ENCODE data around the gene EIF2AK2. TPM values are rescaled to one million over a fixed set of nuclear protein-coding genes. Genes with fewer than 3 reads are reported as not detected.
"Not testable (repeated sequence)": the region's sequence is repeated elsewhere in the genome, so short reads cannot be mapped to it uniquely, and the experiment has no call there.

The EIF2AK2 gene
- total RNA-seq, 1 donor from 2014 or later = 23.8 TPM

GRCh38 chr2:37201208-37201607, 44.4 kb upstream of the EIF2AK2 start:
- no peak for DNase-seq
- Histone ChIP-seq H3K4me1 (peaks cover 26% of the 10 kb centered on the region), H3K9me3 (replicated peaks) (peaks cover 15% of the 10 kb centered on the region), H3K36me3 (peaks cover 56% of the 10 kb centered on the region), H3K27ac (replicated peaks) (no peak overlapping the region), H3K27me3 (ENCODE audit: low read depth) (no peaks in the 10 kb centered on the region), H3K4me3 (no peak overlapping the region)
- intact Hi-C loops (cut with micrococcal nuclease) = no loop called here
- TF ChIP-seq CTCF (IDR thresholded peaks at IDR 0.05; ENCODE audit: borderline replicate concordance) = no peak

- Histone ChIP-seq H3K27ac (replicated peaks) (no peak overlapping the region), H3K4me1 (peaks cover 26% of the 10 kb centered on the region), H3K9me3 (replicated peaks) (peaks cover 5% of the 10 kb centered on the region), H3K36me3 (peaks cover 30% of the 10 kb centered on the region), H3K4me3 (no peak overlapping the region), H3K27me3 (ENCODE audit: low read depth) (no peaks in the 10 kb centered on the region)
- DNase-seq = no peak
- no peak for TF ChIP-seq CTCF (IDR thresholded peaks at IDR 0.05; ENCODE audit: borderline replicate concordance)
- intact Hi-C loops (cut with micrococcal nuclease) = no loop called here
These were observed 41.9 kb upstream of the EIF2AK2 start for GRCh38 chr2:37198681-37199065.

DNA sequence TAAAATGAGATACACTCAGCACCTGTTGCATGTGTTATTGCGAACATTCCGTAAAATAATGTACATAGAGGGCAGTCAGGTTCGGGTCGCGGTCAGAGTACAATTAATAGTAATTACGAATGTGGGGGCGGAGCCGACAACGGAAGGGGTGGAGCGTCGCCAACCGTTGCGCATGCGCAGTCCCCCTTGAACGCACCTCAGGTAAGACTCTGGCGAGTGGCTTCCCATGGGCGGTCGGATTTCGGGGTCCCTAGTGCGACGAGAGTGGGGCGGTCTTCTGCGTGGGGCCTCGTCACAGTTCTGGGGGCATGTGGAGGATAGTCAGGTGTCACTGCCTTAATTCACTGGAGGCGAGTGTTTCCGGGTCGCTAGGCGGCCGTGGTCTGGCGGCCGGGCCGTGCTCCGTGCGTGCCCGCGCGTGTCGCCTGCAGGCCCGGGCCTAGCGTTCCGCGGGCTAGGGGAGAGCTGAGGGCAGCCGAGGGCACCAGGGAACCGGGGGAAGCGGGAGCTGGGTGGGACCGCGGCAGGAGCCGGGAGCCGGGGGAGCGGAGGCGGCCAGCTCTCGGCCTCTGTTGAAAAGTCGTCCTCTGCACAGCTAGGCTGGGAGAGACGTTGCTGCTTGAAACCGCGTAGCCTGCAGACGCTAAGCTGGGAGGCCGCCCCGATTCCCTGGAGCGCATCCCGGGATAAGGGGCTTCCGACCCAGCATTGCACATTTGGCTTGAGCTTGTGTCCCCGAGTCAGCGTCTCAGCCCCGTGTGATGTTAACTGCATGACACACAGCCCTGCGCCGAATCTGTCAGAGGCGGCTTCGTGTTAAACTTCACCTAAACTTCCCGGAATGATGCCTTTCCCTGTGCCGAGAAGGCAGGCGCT, 39.8 kb upstream of the EIF2AK2 start, which contains the start of gene CEBPZOS:
Gene CEBPZOS (plus strand): TSS at position 177 of the 876 bp plus-strand sequence. CDS start 3,209 bp downstream, outside the sequence.
- H3K9me3 ChIP-seq (replicated peaks) = no peaks in the 10 kb centered on the region
- intact Hi-C loops (cut with micrococcal nuclease) = no loop called here
- no peaks in the 10 kb centered on the region for H3K27me3 ChIP-seq (ENCODE audit: low read depth)
- peaks cover 26% of the 10 kb centered on the region for H3K4me1 ChIP-seq
- H3K36me3 ChIP-seq = peaks cover 9% of the 10 kb centered on the region
- H3K27ac ChIP-seq (replicated peaks) = peak within 1 kb of the TSS; percentile 92
- peak; percentile 85 for DNase-seq
- peak within 1 kb of the TSS; percentile 86 for H3K4me3 ChIP-seq
- TF ChIP-seq CTCF (IDR thresholded peaks at IDR 0.05; ENCODE audit: borderline replicate concordance) = no peak

- H3K27me3 ChIP-seq (ENCODE audit: low read depth); DNase-seq; H3K36me3 ChIP-seq; intact Hi-C loops (cut with micrococcal nuclease); H3K9me3 ChIP-seq (replicated peaks): not testable (repeated sequence)
- Histone ChIP-seq H3K27ac (replicated peaks) (peak overlapping the region; percentile 92), H3K4me1 (peaks cover 26% of the 10 kb centered on the region), H3K4me3 (peak overlapping the region; percentile 86)
These were observed 39.1 kb upstream of the EIF2AK2 start for GRCh38 chr2:37195862-37196319.

DNA sequence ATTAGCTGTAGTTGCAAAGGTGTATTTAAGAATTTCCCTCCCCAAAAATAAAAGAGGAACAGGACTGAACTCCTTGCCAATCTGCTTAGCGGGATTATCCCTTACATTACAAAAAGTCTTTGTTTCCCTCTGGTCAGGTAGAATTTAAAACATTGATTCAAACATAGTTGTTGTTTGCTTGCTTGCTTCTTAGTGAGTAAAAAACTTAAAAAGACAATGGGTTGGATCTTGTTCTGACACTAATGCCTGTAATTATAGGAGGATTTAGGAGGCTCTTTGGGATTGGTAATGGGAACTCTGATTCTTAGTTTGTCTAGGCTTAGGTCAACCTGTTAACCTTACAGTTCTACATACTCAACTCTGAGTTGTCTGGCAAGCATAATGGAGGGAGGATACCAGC, 35.8 kb upstream of the EIF2AK2 start:
- no peaks in the 10 kb centered on the region for H3K9me3 ChIP-seq (replicated peaks)
- DNase-seq = no peak
- H3K36me3 ChIP-seq = no peaks in the 10 kb centered on the region
- H3K27me3 ChIP-seq (ENCODE audit: low read depth) = no peaks in the 10 kb centered on the region
- H3K4me3 ChIP-seq = no peak overlapping the region
- H3K4me1 ChIP-seq = peaks cover 12% of the 10 kb centered on the region
- intact Hi-C loops (cut with micrococcal nuclease) = no loop called here
- no peak overlapping the region for H3K27ac ChIP-seq (replicated peaks)
- TF ChIP-seq CTCF (IDR thresholded peaks at IDR 0.05; ENCODE audit: borderline replicate concordance) = no peak

GRCh38 chr2:37191747-37192146, 35.0 kb upstream of the EIF2AK2 start:
- no peak for DNase-seq
- TF ChIP-seq CTCF (IDR thresholded peaks at IDR 0.05; ENCODE audit: borderline replicate concordance) = no peak
- Histone ChIP-seq H3K4me1 (peaks cover 4% of the 10 kb centered on the region), H3K36me3 (no peaks in the 10 kb centered on the region), H3K4me3 (no peak overlapping the region), H3K9me3 (replicated peaks) (no peaks in the 10 kb centered on the region), H3K27ac (replicated peaks) (no peak overlapping the region), H3K27me3 (ENCODE audit: low read depth) (no peaks in the 10 kb centered on the region)
- intact Hi-C loops (cut with micrococcal nuclease) = no loop called here
